Neuron (in vitro differentiated cells): ENCODE results near the gene DIO2.

Experiments
- H2AFZ ChIP-seq: one replicate; pipeline ENCODE4 v1.6.1; 2013; ENCODE audit warnings: low read depth, mild to moderate bottlenecking, inconsistent platforms, low read length, moderate library complexity
- H3K27me3 ChIP-seq: one replicate; pipeline ENCODE4 v1.6.1; 2013; ENCODE audit warnings: low read length; ENCODE audit not compliant: insufficient read depth
- H3K36me3 ChIP-seq: one replicate; pipeline ENCODE4 v1.6.1; 2013; ENCODE audit warnings: low read length; ENCODE audit not compliant: insufficient read depth
- H3K4me1 ChIP-seq: one replicate; pipeline ENCODE4 v1.6.1; 2013; ENCODE audit warnings: low read length; ENCODE audit not compliant: insufficient read depth
- H3K4me3 ChIP-seq: 2 replicates; pipeline ENCODE4 v1.5.1; 2013; ENCODE audit warnings: mild to moderate bottlenecking, low read length, moderate library complexity
- H3K9me3 ChIP-seq: one replicate; pipeline ENCODE4 v1.6.1; 2013; ENCODE audit warnings: low read length

DIO2 gene

DNA sequence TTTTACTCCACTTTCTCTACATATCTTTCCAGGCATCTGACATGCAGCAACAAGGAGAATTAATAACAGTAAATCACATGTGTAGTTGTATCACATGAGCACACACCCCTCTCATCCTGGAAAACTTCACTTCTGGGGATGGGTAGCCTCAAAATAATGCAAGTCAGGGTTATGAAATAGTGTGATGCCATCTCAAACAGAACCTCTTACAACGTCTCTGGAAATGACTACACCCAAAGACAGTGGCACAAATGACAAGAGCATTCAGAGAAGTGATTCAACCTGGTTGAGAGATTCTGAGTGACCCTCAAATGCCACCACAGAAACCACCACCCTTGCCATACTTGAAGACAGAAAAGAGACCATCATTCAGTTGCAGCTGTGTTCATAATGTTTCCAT is 2.8 kb downstream of the DIO2 start:
- no peaks in the 10 kb centered on the region for H3K27me3 ChIP-seq
- H3K9me3 ChIP-seq, result no peaks in the 10 kb centered on the region
- peaks cover 4% of the 10 kb centered on the region for H3K4me1 ChIP-seq
- H3K4me3 ChIP-seq, result no peak overlapping the region
- H2AFZ ChIP-seq, result no peak overlapping the region
- H3K36me3 ChIP-seq, result no peaks in the 10 kb centered on the region

DNA sequence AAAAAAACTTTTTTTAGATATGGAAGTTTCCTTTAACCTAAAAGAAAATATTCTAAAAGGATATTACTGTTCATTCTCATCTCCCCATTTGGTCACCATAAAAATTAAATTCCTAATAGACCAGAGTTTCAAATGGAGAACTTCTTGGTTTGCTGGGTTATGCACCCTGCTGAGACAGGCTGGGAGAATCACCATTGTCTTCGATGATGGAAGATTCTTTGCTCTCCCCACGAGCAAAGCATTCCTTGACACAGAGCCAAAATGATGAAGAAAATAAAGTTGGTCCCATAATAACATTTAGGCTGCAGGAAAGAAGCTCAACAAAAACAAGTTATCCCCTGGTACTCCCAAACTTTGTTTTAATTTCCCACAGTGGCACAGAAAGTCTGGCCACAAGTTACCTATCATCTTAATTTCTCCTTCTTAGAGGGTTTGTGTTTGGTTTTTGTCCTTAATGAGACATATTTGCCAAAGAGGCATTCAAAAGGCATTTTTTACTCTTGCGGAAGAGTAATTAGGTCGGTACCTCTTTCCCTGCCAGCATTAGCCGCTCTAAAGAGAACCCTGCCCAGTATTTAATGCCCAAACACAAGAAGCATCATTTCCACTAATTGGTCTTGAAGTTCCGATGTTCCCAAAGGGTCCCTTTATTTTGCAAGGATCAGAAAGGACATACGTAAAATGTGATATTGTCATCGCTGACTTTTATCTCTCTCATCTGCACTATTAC is 4.8 kb downstream of the DIO2 start:
- Histone ChIP-seq H2AFZ (no peak overlapping the region), H3K4me3 (no peak overlapping the region), H3K4me1 (peaks cover 4% of the 10 kb centered on the region), H3K36me3 (no peaks in the 10 kb centered on the region), H3K27me3 (no peaks in the 10 kb centered on the region), H3K9me3 (no peaks in the 10 kb centered on the region)

DNA sequence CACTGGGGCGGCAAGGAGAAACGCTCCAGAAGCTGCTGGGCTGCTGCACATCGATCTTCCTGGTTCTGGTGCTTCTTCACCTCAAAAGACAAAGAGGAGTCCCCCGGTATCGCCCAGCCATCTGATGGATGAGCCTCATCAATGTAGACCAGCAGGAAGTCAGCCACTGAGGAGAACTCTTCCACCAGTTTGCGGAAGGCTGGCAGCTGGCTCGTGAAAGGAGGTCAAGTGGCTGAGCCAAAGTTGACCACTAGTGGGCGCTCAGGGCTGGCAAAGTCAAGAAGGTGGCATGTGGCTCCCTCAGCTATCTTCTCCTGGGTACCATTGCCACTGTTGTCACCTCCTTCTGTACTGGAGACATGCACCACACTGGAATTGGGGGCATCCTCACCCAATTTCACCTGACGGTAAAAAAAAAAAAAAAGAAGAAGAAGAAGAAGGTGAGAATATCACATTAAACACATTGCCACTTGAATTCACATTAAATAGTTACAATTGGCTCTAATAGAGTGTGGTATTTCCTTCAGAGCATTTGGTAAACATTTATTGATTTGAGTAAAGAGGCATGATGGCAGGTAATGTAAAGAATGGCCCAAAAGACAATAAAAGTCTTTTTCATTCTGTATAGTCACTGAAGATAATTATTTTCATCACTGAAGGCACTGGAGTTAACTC is 8.3 kb downstream of the DIO2 start:
- Histone ChIP-seq H3K9me3 (no peaks in the 10 kb centered on the region), H2AFZ (no peak overlapping the region), H3K27me3 (no peaks in the 10 kb centered on the region), H3K4me1 (peaks cover 4% of the 10 kb centered on the region), H3K4me3 (no peak overlapping the region), H3K36me3 (no peaks in the 10 kb centered on the region)

DNA sequence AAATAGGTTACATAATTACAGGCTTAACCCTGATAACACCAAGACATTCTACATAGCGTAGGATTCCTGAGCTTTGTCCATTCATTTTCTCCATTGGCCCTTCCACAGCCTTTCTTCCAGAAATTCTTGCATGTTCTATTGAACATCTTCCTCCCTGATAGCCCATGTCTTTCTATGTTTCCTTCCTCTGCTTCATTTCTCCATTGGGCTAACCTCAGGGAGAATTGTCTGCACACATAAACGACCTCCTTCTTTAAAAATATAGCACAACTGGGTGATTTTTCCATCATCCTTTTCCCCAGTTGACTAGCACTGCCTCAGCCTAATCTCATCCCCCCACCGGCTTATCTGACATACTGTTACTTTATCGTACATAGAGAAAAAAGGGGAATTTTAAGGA is 11.2 kb downstream of the DIO2 start:
- Histone ChIP-seq H3K4me1 (peaks cover 2% of the 10 kb centered on the region), H3K36me3 (no peaks in the 10 kb centered on the region), H3K9me3 (no peaks in the 10 kb centered on the region)

DNA sequence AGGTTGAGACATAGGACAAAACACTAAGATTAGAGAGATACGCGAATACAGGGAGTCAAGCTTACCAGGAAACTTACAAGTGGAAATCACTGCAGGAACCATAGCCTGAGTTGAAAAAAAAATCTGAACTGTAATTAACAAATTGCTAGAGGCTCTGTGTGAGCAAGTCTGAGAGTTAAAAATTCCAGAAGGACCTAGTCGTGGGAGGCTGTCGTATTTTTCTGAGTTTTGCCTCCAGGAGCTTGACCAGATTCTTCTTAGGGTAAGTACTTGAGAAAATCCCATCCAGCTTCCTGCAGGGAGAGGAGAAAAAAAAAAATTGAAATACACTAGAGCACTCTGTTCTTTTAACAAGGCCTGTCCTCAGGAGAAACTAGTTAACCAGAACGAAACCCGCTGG is 22.7 kb downstream of the DIO2 start:
- Histone ChIP-seq H3K4me1 (no peaks in the 10 kb centered on the region), H3K9me3 (no peaks in the 10 kb centered on the region), H2AFZ (no peak overlapping the region), H3K4me3 (no peak overlapping the region), H3K27me3 (no peaks in the 10 kb centered on the region), H3K36me3 (no peaks in the 10 kb centered on the region)

More for the DNA sequence above, 11.2 kb downstream of the DIO2 start:
- Histone ChIP-seq H2AFZ (no peak overlapping the region), H3K4me3 (no peak overlapping the region), H3K27me3 (no peaks in the 10 kb centered on the region)

DNA sequence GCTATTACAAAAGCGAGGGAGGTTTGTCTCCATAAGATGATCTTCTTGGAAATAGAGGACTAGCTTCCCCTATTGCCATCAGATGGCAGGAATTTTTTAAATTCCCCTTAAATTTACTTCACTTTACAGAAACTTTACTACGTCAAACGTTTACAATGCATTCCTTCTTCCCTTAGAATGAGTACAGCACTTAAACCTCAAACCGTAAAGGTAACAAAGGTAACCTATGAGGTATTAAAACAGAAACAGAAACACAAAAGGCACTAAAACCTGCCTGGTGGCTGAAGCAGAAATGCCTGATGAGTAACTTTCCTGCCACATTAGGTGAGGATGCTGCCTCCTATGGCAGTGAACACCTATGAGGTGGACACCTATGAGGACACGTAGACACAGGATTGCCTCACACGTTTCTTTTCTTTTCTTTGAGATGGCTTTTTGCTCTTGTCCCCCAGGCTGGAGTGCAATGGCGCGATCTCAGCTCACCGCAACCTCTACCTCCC is 25.0 kb downstream of the DIO2 start:
- H2AFZ ChIP-seq, result no peak overlapping the region
- H3K4me3 ChIP-seq, result no peak overlapping the region
- H3K4me1 ChIP-seq, result no peaks in the 10 kb centered on the region
- no peaks in the 10 kb centered on the region for H3K36me3 ChIP-seq
- no peaks in the 10 kb centered on the region for H3K9me3 ChIP-seq
- H3K27me3 ChIP-seq, result no peaks in the 10 kb centered on the region

DNA sequence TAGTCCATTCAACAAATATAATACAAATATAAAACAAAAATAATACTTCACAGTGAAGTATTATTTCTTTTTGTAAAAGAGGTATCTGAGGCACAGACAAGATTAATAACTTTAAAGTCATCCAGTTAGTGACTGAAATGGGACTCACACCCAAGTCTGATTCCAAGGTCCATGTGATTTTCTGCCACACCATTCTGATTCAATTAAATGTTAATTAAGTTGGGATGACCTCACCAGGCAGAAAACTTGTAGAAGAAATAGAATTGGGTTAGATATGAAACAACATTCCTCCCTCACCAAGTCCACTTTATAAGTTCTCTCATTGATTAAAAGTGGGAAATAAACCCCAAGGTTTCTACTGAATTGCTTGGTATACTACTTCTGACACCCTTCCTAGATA is 34.4 kb downstream of the DIO2 start:
- Histone ChIP-seq H3K4me1 (no peaks in the 10 kb centered on the region), H2AFZ (no peak overlapping the region), H3K36me3 (no peaks in the 10 kb centered on the region), H3K9me3 (no peaks in the 10 kb centered on the region), H3K4me3 (no peak overlapping the region), H3K27me3 (no peaks in the 10 kb centered on the region)

DNA sequence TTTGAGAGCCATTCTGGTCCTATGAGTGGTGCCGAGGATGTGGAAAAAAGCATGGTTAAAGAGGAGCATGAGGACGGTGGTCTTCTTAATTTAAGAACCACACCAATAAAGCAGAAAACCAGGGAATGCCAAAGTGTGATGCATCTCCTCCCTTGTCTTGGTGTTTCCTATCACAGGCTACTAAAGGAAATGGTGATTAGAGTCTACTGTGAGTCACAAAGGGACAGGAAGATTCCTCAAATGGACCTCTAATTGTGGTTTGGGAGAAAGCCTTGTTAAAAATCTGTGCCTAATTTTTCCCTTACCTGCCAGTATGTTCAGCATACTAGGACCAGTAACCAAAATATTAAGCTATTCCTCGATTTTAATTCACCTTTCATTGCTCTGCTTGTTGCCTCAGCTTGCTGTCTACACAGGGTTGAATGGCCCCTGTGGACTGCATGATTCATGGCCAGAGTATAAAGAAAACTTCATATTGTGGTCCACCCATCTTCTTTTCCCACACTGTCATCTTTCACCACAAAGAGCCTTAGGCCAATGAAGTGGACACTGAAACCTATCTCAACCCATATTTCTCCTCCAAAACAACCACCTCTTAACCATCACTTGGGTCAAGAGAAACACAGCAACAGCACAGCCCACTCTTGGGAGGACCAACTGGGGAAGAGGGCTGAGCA is 38.8 kb downstream of the DIO2 start:
- no peaks in the 10 kb centered on the region for H3K9me3 ChIP-seq
- no peak overlapping the region for H2AFZ ChIP-seq
- H3K36me3 ChIP-seq, result no peaks in the 10 kb centered on the region

DNA sequence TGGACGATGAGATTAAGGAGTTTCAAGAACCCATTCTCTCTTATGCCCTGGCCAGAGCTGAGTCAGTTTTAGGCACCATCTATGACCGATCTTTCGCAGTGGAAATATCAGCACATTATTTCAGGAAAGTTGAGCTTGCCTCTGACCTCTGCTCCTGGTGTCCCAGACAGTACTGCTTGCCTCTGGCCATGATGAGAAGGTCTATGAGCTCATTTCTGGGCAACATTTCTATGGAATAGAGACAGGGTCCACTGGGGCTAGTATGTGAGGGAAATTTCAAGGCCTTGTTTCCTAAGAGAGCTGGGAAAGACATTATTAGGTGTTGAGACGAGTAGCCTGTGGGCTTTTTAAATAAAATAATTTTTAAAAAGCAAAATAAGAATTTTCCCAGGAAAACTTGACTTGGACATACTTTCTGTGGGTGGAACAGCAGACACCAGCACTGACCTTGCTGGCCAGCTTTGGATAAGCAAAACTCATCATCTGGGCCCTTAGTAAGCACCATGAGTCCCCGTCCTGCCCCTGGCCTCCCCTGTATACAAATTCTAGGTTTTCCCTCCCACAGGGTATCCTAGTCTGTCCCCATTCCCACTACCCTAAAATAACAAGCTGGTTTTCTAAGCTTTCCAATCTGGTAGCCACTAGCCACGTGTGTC is 43.4 kb downstream of the DIO2 start:
- H3K36me3 ChIP-seq, result no peaks in the 10 kb centered on the region
- no peaks in the 10 kb centered on the region for H3K4me1 ChIP-seq
- H3K4me3 ChIP-seq, result no peak overlapping the region
- H3K9me3 ChIP-seq, result no peaks in the 10 kb centered on the region
- H2AFZ ChIP-seq, result no peak overlapping the region
- no peaks in the 10 kb centered on the region for H3K27me3 ChIP-seq

More for the DNA sequence above, 38.8 kb downstream of the DIO2 start:
- Histone ChIP-seq H3K4me3 (no peak overlapping the region), H3K27me3 (no peaks in the 10 kb centered on the region), H3K4me1 (no peaks in the 10 kb centered on the region)

DNA sequence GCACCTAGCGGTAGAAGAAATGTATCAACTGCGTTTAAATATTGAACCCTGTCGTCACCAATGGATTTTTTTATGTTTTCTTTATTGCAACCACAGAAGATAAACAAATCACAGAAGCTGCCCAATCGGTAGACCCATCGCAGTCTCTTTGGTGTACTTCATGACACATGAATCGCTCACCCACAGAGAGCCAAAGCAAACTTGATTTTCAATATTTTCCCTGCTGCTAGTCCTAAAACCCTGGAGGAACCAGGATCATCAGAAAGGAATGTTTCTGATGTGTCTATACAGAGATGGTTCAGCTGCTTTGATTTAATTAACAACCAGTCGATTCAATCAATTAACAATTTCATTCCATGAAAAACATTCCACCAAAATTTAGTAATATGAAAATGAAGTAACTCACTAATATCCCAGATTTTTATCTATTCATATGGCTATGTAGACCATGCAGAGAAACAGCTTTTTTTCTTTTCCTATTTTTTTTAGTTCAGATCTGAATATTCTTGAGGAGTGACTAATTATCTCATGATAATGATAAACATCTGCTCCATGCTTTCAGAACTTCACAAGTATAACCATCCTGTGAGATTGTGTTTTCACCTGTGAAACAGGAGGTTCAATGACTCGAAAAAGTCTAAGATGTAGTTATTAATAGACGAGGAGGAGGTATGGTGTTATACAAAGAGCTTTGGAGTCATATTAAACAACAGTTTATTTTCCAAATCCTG is 46.1 kb downstream of the DIO2 start:
- no peak overlapping the region for H3K4me3 ChIP-seq
- no peak overlapping the region for H2AFZ ChIP-seq
- no peaks in the 10 kb centered on the region for H3K36me3 ChIP-seq
- no peaks in the 10 kb centered on the region for H3K4me1 ChIP-seq
- H3K27me3 ChIP-seq, result no peaks in the 10 kb centered on the region
- no peaks in the 10 kb centered on the region for H3K9me3 ChIP-seq

DNA sequence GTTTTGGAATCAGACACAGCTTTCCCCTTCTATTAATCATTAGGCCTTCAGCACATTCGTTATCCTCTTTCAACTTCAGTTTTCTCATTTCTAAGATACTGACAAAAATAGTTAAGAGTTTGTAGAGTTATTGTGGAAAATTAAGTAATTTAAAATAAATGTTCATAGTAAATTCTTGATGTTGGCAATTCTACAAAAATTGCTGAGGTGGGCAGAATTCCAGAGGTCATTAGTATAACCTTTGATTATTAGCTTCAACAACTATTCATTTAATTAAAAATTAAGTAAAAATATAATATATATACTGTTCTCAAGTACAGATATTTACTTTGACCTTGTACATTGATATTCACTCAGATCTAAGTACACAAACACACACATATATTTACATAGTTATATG is 58.5 kb downstream of the DIO2 start:
- no peaks in the 10 kb centered on the region for H3K27me3 ChIP-seq
- no peaks in the 10 kb centered on the region for H3K9me3 ChIP-seq
- H3K4me1 ChIP-seq, result no peaks in the 10 kb centered on the region
- H2AFZ ChIP-seq, result no peak overlapping the region
- H3K36me3 ChIP-seq, result no peaks in the 10 kb centered on the region
- H3K4me3 ChIP-seq, result no peak overlapping the region

DNA sequence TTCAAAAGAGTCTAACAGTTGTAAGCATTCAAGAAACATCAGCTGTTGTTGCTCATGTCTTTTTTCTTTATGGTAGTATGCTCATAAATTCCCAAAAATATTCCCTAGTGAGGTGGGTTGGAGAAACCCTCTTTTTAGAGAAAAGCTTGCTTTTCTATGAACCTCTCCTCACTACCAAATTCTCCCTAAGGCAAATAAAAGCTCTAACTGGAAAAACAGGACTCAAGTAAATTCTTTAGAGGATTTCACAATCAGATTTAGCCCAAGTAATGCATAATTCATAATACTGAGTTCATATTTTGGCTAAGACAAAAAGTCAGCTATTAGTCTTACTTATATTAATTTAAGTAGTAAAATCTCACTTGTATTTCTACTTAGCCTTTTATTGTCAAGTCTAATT is 59.1 kb downstream of the DIO2 start:
- no peak overlapping the region for H3K4me3 ChIP-seq
- H2AFZ ChIP-seq, result no peak overlapping the region
- H3K9me3 ChIP-seq, result no peaks in the 10 kb centered on the region
- no peaks in the 10 kb centered on the region for H3K4me1 ChIP-seq
- H3K36me3 ChIP-seq, result no peaks in the 10 kb centered on the region
- no peaks in the 10 kb centered on the region for H3K27me3 ChIP-seq
